ENCODE measurements around the gene NLK.
A peak's percentile ranks its signal among the peaks of the same experiment; 100 is the strongest.

The NLK gene

DNA sequence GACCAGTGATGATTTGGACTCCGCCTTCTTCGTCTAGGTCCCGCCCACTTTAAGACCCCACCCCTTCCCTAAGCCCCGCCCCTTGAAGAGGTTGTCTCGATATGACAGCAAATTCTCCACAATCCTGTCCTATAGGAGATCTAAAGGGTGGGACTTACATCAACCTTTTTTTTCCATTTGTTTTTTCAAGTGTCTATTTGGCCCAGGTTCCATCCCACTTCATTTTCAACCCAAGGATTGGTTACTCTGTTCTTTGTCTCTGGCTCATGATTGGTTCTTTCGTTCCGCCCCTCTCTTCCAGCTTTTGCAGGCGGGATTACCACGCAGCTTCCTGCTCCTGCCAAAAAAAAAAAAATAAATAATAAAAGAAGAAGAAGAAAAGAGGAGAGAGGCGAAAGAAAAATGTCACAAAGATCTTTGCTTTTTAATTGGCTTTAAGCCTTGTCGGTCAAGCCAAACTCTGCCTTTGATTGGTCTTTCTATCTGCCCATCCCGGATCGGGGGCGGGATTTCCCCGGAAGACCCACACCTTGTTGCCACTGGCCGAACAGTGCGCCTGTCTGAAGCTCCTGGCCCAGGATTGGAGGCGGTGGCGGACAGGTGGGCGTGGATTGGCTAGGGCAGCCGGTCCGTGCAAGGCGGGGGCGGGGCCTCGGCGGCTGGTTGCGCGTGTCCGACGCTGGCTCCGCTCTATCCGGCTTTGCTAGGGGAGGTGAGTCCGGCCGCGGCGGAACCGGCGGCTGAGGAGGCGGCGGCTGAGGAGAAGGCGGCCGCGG lies 1.2 kb upstream of the NLK start:
- Histone ChIP-seq H3K9me3 (ENCODE audit: low read length) (no peaks in the 10 kb centered on the region), H3K27ac (ENCODE audit: low read depth, low read length) (no peak overlapping the region), H3K4me1 (ENCODE audit: insufficient read depth, low read length) (peaks cover 38% of the 10 kb centered on the region), H3K27me3 (ENCODE audit: control insufficient read depth in 1 of 2, insufficient read depth in 2 of 2, low read length in 2 of 2) (no peaks in the 10 kb centered on the region), H3K4me3 (ENCODE audit: low read depth in 1 of 2, low read length in 2 of 2) (peak overlapping the region; percentile 59 to 62), H3K9ac (ENCODE audit: low read length) (no peak overlapping the region), H3K36me3 (ENCODE audit: insufficient read depth, low read length) (no peaks in the 10 kb centered on the region)

DNA sequence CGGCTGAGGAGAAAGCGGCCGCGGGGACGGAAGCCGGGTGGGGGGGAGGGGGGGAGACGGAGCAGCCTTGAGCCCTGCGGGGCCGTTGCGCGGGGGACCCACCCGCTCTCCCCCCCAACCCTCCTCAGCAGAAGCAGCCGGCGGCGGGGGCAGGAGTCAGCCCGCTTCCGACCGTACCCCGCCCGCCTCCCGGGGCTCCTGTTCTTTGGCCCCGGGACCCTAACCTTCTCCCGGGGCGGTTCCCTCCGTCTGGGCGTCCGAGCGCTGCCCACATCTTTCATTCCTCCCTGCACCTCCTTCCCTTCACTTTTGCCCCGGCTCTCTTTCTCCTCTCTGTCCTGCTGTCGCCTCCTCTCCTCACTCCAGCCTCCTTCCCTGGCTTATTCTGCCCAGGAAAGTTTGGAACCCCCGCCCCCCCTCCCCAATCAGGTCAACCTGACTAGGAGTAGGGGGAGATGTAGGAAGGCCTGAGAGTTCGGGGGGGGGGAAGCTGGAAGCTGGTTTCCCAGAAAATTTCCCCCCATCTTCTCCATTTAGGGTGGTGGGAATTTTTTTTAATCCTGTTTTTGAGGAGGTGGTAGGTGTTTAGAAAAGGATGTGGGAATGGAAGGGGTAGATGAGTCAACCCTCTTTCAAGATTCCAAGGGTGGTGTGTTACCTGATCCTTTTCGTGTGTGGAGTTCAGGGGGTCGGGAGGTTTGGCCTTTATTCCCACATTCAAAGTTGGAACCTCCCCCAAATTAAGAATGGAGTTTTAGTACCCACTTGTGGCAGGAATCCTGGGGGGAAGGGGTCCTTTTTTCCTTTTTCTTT lies 427 bp upstream of the NLK start:
- Histone ChIP-seq H3K27ac (ENCODE audit: low read depth, low read length) (no peak overlapping the region), H3K9me3 (ENCODE audit: low read length) (no peaks in the 10 kb centered on the region), H3K4me3 (ENCODE audit: low read depth in 1 of 2, low read length in 2 of 2) (peak overlapping the region; percentile 59 to 60), H3K36me3 (ENCODE audit: insufficient read depth, low read length) (no peaks in the 10 kb centered on the region), H3K4me1 (ENCODE audit: insufficient read depth, low read length) (peaks cover 40% of the 10 kb centered on the region), H3K9ac (ENCODE audit: low read length) (no peak overlapping the region), H3K27me3 (ENCODE audit: control insufficient read depth in 1 of 2, insufficient read depth in 2 of 2, low read length in 2 of 2) (no peaks in the 10 kb centered on the region)

DNA sequence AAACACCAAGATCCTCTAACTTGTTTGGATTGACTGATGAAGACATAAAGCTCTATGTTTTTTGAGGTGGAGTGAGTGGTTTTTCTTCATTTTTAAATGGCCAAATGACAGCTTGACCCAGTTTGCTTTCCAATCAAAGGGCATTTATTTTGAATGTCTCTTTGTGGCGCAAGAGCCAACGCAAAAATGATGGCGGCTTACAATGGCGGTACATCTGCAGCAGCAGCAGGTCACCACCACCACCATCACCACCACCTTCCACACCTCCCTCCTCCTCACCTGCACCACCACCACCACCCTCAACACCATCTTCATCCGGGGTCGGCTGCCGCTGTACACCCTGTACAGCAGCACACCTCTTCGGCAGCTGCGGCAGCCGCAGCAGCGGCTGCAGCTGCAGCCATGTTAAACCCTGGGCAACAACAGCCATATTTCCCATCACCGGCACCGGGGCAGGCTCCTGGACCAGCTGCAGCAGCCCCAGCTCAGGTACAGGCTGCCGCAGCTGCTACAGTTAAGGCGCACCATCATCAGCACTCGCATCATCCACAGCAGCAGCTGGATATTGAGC lies 329 bp downstream of the NLK start:
- Histone ChIP-seq H3K27ac (ENCODE audit: low read depth, low read length) (no peak overlapping the region), H3K27me3 (ENCODE audit: control insufficient read depth in 1 of 2, insufficient read depth in 2 of 2, low read length in 2 of 2) (no peaks in the 10 kb centered on the region), H3K4me1 (ENCODE audit: insufficient read depth, low read length) (peaks cover 40% of the 10 kb centered on the region), H3K36me3 (ENCODE audit: insufficient read depth, low read length) (no peaks in the 10 kb centered on the region), H3K9ac (ENCODE audit: low read length) (no peak overlapping the region), H3K4me3 (ENCODE audit: low read depth in 1 of 2, low read length in 2 of 2) (peak overlapping the region; percentile 59 to 60), H3K9me3 (ENCODE audit: low read length) (no peaks in the 10 kb centered on the region)

DNA sequence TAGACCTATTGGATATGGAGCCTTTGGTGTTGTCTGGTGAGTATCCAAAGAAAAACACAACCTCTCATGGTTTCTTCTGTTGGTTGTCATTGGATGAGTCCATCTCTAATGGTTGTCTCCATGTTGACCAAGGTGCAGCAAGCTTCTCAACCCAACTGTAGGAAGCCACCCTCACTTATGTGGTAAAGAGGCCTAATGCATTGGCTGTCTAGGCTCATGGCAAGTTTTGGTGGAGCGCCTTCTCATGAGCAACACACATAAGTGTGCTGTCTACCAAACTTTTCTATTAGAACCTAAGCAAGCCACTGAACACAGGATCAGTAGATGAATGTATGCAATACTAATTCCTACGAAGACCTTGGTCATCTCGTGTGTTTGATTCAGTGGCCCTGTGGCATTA lies 819 bp downstream of the NLK start:
- Histone ChIP-seq H3K4me1 (ENCODE audit: insufficient read depth, low read length) (peaks cover 40% of the 10 kb centered on the region), H3K9me3 (ENCODE audit: low read length) (no peaks in the 10 kb centered on the region), H3K36me3 (ENCODE audit: insufficient read depth, low read length) (no peaks in the 10 kb centered on the region), H3K27me3 (ENCODE audit: control insufficient read depth in 1 of 2, insufficient read depth in 2 of 2, low read length in 2 of 2) (no peaks in the 10 kb centered on the region), H3K4me3 (ENCODE audit: low read depth in 1 of 2, low read length in 2 of 2) (peak overlapping the region in 1 of 2 donors; percentile 60), H3K9ac (ENCODE audit: low read length) (no peak overlapping the region), H3K27ac (ENCODE audit: low read depth, low read length) (no peak overlapping the region)

DNA sequence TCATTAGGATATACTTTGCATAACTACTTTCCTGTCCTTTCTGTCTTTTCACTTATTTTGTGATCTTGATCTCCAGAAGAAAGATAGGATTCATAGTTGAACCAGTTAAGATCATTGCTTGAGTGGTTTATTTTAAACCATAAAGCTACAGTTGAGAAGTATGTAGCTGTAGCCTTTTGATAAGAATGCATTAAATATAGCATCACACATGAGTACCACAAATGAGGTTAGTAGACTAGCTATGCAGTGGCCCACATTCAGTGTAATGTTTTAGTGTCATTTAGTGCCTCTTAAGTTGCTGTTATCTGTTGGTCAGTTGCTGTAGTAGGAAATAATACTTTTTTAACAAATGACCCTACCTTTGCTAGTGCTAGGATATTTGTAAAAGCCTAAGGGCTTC lies 1.3 kb downstream of the NLK start:
- H3K27me3 ChIP-seq (ENCODE audit: control insufficient read depth in 1 of 2, insufficient read depth in 2 of 2, low read length in 2 of 2), result no peaks in the 10 kb centered on the region
- no peaks in the 10 kb centered on the region for H3K9me3 ChIP-seq (ENCODE audit: low read length)
- H3K4me1 ChIP-seq (ENCODE audit: insufficient read depth, low read length), result peaks cover 40% of the 10 kb centered on the region
- H3K27ac ChIP-seq (ENCODE audit: low read depth, low read length), result no peak overlapping the region
- H3K4me3 ChIP-seq (ENCODE audit: low read depth in 1 of 2, low read length in 2 of 2), result no peak overlapping the region
- no peak overlapping the region for H3K9ac ChIP-seq (ENCODE audit: low read length)
- H3K36me3 ChIP-seq (ENCODE audit: insufficient read depth, low read length), result no peaks in the 10 kb centered on the region

DNA sequence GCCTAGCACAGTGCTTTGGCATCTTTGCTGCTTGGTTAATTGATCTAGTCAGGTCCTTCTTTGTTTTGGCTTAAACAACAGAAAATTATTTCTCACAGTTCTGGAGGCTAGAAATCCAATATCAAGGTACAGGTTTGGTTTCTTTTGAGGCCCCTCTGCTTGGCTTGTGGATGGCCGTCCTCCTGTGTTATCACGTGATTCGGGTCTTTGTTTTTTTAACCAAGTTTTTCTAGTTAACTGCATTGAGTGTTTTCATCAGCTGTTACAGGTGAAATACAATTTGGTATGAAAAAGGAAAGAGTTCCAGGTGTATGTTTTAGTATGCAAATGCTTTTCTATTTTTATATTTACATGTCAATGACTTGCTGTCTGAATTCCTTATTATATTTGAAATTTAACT lies 2.8 kb downstream of the NLK start:
- H3K4me1 ChIP-seq (ENCODE audit: insufficient read depth, low read length), result peaks cover 40% of the 10 kb centered on the region
- H3K27me3 ChIP-seq (ENCODE audit: control insufficient read depth in 1 of 2, insufficient read depth in 2 of 2, low read length in 2 of 2), result no peaks in the 10 kb centered on the region
- H3K9ac ChIP-seq (ENCODE audit: low read length), result no peak overlapping the region
- H3K4me3 ChIP-seq (ENCODE audit: low read depth in 1 of 2, low read length in 2 of 2), result no peak overlapping the region
- no peaks in the 10 kb centered on the region for H3K36me3 ChIP-seq (ENCODE audit: insufficient read depth, low read length)
- no peaks in the 10 kb centered on the region for H3K9me3 ChIP-seq (ENCODE audit: low read length)
- no peak overlapping the region for H3K27ac ChIP-seq (ENCODE audit: low read depth, low read length)

DNA sequence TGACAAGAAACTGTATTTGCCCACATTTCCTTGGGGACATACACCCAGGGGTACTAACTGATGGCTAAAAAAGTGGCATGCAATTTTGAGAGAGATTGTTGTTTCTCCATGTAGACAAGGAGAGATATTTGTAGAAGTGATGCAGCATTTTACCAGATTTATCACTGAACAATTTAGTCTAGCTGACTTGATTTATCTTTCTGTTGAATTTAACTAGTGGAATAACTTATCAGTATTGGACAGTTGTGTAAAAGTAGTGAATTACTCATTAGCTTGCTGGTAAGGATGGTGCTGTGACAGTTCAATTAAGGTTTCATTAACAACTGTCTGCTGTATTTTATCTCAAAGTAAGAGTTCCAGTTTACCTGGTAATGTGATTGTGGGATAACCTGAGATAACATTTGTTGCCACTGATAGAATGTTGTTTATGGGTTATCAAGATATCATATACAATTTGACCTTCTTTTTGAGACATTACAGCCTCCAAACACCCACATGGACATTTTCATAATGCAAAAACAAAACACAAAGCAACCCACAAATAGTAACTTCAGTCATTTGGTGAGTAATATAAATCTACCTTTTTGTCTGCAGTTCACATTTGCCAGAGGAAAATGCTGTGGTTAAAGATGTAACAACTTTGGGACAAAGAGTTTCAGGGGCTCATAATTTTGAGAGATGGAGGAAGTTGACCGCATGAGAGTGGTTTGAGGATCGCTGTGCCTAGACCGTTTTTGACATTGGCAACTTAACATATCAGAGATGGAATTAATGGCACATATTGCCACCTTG lies 3.8 kb downstream of the NLK start:
- Histone ChIP-seq H3K4me3 (ENCODE audit: low read depth in 1 of 2, low read length in 2 of 2) (no peak overlapping the region), H3K9me3 (ENCODE audit: low read length) (no peaks in the 10 kb centered on the region), H3K36me3 (ENCODE audit: insufficient read depth, low read length) (no peaks in the 10 kb centered on the region), H3K4me1 (ENCODE audit: insufficient read depth, low read length) (peaks cover 37% of the 10 kb centered on the region), H3K27ac (ENCODE audit: low read depth, low read length) (no peak overlapping the region), H3K9ac (ENCODE audit: low read length) (no peak overlapping the region), H3K27me3 (ENCODE audit: control insufficient read depth in 1 of 2, insufficient read depth in 2 of 2, low read length in 2 of 2) (no peaks in the 10 kb centered on the region)

DNA sequence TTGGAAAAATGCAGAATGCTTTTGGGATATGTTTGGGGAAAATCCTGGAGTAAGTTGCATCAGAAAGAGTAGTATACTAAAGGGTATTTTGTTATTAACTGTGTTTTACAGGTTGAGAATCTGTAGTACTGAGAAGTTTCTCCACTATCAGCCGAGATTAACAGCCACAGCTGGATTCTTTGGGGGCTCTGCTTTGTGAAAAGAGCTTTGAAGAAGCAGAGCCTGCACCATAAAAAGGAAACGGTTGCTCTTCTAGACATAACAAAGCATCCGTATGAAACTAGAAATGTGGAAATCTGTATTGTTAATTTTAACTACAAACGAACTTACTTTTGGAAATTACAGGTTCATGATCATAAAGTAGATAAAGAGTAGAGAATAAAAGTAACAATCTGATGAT lies 5.3 kb downstream of the NLK start:
- Histone ChIP-seq H3K4me1 (ENCODE audit: insufficient read depth, low read length) (peaks cover 30% of the 10 kb centered on the region), H3K27ac (ENCODE audit: low read depth, low read length) (no peak overlapping the region), H3K4me3 (ENCODE audit: low read depth in 1 of 2, low read length in 2 of 2) (no peak overlapping the region), H3K36me3 (ENCODE audit: insufficient read depth, low read length) (no peaks in the 10 kb centered on the region), H3K9me3 (ENCODE audit: low read length) (no peaks in the 10 kb centered on the region), H3K27me3 (ENCODE audit: control insufficient read depth in 1 of 2, insufficient read depth in 2 of 2, low read length in 2 of 2) (no peaks in the 10 kb centered on the region), H3K9ac (ENCODE audit: low read length) (no peak overlapping the region)

DNA sequence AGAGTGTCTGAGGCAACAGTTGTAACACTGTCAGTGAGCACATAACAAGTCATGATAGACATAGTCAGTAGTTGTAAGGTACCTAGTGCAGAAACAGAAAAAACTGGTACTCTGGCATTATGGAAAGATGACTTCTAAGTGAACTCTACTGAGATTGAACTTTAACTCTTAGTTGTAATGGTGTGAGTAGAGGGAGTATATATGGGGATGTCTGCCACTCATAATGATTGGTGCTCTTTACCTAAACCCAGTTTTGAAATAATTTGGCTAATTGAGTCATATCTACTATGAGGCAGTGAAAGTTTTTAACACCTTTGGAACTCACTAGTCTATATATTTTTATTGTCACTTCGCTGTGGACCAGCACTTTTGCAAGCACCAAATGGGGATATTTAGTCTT lies 6.6 kb downstream of the NLK start:
- H3K4me1 ChIP-seq (ENCODE audit: insufficient read depth, low read length), result peaks cover 18% of the 10 kb centered on the region
- no peak overlapping the region for H3K27ac ChIP-seq (ENCODE audit: low read depth, low read length)
- H3K4me3 ChIP-seq (ENCODE audit: low read depth in 1 of 2, low read length in 2 of 2), result no peak overlapping the region

DNA sequence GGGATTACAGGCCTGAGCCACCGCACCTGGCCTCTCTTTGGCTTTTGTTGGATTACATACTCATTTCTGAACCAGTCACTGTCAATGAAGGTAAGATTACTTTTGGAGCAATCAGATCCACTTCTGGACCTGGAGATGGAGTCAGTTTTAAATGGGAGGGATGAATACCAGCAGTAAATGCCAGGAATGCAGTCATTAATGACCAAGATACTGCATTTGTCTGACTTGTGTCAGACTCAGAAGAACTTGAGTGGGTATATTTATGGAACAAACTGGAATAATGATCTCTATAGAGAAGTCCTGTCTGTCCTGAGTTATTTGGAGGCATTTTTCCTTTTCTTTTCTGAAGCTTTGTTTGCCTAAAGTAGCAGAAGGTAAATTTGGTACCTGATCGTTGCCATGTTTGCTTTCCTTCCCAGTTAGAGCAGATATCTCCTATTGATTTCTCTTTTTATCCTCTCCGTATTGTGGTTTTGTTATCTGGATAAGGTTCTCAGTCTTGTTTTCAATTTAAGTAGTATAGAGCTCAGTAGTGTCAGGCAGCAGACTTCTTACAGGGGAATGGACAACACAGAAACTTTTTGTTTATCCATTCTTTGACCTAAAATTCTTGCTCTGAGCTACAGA lies 10.7 kb downstream of the NLK start:
- Histone ChIP-seq H3K27me3 (ENCODE audit: control insufficient read depth in 1 of 2, insufficient read depth in 2 of 2, low read length in 2 of 2) (no peaks in the 10 kb centered on the region), H3K4me3 (ENCODE audit: low read depth in 1 of 2, low read length in 2 of 2) (no peak overlapping the region), H3K9me3 (ENCODE audit: low read length) (no peaks in the 10 kb centered on the region), H3K36me3 (ENCODE audit: insufficient read depth, low read length) (no peaks in the 10 kb centered on the region), H3K27ac (ENCODE audit: low read depth, low read length) (no peak overlapping the region), H3K4me1 (ENCODE audit: insufficient read depth, low read length) (peaks cover 5% of the 10 kb centered on the region), H3K9ac (ENCODE audit: low read length) (no peak overlapping the region)

More for the DNA sequence above, 6.6 kb downstream of the NLK start:
- H3K36me3 ChIP-seq (ENCODE audit: insufficient read depth, low read length), result no peaks in the 10 kb centered on the region
- no peak overlapping the region for H3K9ac ChIP-seq (ENCODE audit: low read length)
- no peaks in the 10 kb centered on the region for H3K27me3 ChIP-seq (ENCODE audit: control insufficient read depth in 1 of 2, insufficient read depth in 2 of 2, low read length in 2 of 2)
- no peaks in the 10 kb centered on the region for H3K9me3 ChIP-seq (ENCODE audit: low read length)

DNA sequence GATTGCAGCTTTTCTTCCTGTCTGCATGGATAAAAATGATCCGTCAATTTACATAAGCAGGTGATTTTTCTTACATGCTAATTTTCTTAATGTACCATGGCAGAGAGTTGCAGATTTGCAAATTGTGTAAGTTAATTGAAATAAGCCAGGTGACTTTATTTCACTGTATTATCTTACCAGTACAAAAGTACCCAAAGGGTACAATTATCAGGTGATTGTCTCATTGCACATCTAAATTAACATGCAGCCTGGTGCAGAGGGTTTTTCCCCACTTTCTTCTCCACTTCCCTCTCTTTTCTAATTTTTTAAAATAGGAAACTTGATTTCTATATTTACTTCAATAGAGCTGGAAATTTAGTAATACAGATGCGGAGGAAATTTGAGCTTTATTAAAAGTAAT lies 11.2 kb downstream of the NLK start:
- H3K9me3 ChIP-seq (ENCODE audit: low read length), result no peaks in the 10 kb centered on the region
- H3K36me3 ChIP-seq (ENCODE audit: insufficient read depth, low read length), result no peaks in the 10 kb centered on the region
- H3K27ac ChIP-seq (ENCODE audit: low read depth, low read length), result no peak overlapping the region
- no peak overlapping the region for H3K9ac ChIP-seq (ENCODE audit: low read length)
- H3K27me3 ChIP-seq (ENCODE audit: control insufficient read depth in 1 of 2, insufficient read depth in 2 of 2, low read length in 2 of 2), result no peaks in the 10 kb centered on the region
- no peak overlapping the region for H3K4me3 ChIP-seq (ENCODE audit: low read depth in 1 of 2, low read length in 2 of 2)
- H3K4me1 ChIP-seq (ENCODE audit: insufficient read depth, low read length), result peaks cover 8% of the 10 kb centered on the region
